GM12801 (cell line): ENCODE results near the gene TMEM201.

Experiments used
- CTCF ChIP-seq: IDR thresholded peaks from one replicate; pipeline ENCODE4 v1.5.1; 2011; ENCODE audit warnings: control low read depth; ENCODE audit not compliant: insufficient read length; ENCODE audit errors: extremely low read depth

Gene TMEM201

GRCh38 chr1:9553736-9554144 is 35.0 kb upstream of the TMEM201 start:
- no peak for TF ChIP-seq CTCF

DNA sequence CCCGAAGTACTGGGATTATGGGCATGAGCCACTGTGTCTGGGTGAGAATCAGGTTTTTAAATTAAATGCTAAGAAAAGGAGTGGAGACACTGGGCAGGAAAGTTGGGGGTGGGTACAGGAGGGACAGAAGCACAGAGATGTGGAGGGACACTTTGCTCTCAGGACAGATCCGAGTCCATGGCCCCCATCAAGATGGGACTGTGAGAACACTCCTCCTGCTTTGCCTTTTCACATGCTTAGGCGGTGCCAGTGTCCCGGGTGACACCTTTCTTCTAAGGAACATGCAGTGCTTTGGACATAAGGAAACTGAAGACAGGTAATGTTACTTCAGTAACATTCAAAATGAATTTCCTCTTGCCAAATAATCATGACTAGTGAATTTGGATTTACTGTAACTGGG is 32.8 kb upstream of the TMEM201 start:
- no peak for TF ChIP-seq CTCF

DNA sequence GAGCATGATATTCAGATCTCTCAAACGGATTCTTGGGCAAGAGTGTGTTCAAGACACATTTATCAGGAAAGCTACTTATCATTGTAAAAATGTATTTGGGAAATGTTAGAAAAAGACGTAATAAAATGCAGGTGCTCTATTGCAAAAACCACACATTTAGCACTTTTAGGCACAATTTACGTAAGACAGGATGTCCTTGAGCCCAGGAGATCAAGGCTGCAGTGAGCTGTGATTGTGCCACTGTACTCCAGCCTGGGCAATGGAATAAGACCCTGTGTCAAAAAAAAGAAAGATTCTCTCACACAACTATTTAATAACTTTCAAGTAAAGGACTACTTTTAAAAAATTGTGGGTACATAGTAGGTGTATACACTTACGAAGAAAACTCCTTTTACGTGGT is 31.1 kb upstream of the TMEM201 start:
- TF ChIP-seq CTCF, result no peak

- TF ChIP-seq CTCF, result no peak
These were observed 30.3 kb upstream of the TMEM201 start for GRCh38 chr1:9558271-9558945.

GRCh38 chr1:9558946-9559545 is 29.7 kb upstream of the TMEM201 start:
- no peak for TF ChIP-seq CTCF

GRCh38 chr1:9559673-9560072 is 29.0 kb upstream of the TMEM201 start:
- TF ChIP-seq CTCF, result no peak

- TF ChIP-seq CTCF, result no peak
These were observed 27.3 kb upstream of the TMEM201 start for GRCh38 chr1:9561429-9561828.

DNA sequence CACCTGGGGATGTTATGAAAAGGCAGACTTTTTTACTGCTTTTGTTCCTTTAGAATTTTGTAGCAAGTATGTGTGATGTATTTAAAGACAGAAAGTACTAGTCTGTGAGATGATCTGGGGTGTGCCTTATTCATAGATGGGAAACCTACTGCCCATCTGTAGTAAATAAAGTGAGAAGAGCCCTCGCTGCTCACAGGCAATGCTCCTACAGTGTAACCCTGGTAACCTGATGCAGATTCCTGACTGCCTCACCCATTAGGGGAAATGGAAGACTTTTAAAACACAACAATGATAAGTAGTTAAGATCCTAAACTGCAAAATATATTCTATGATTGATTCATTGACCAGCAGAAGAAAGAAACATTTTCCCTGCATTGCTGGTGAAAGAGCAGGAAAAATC is 19.4 kb upstream of the TMEM201 start:
- TF ChIP-seq CTCF, result no peak
